Stimulated activated CD4-positive, alpha-beta T cell treated with anti-CD3 and anti-CD28 coated beads, Interleukin-4, amount 100 ng/mL, for 48 hours (primary cell): Measurements from ENCODE around the gene KRTAP5-11.
"Not testable (repeated sequence)": the region's sequence is repeated elsewhere in the genome, so short reads cannot be mapped to it uniquely, and the experiment has no call there.

Experiments
- DNase-seq, 2 donors: peaks; one replicate each; pipeline ENCODE4 v3.0.0-alpha.2; 2020; ENCODE audit warnings: low read depth in 2 of 2

The KRTAP5-11 gene

GRCh38 chr11:71555508-71555907, 27.2 kb downstream of the KRTAP5-11 start:
- no peak for DNase-seq

GRCh38 chr11:71554996-71555395, 27.7 kb downstream of the KRTAP5-11 start:
- DNase-seq, result no peak

GRCh38 chr11:71551711-71552110, 31.0 kb downstream of the KRTAP5-11 start:
- no peak for DNase-seq

- DNase-seq, result no peak
Observed at GRCh38 chr11:71548716-71549151, 33.9 kb downstream of the KRTAP5-11 start.

GRCh38 chr11:71548120-71548519, 34.6 kb downstream of the KRTAP5-11 start, which contains the start of gene KRTAP5-9:
TSS of gene KRTAP5-9 (plus strand) at chr11:71548420. CDS start at chr11:71548658, 238 bp downstream.
- DNase-seq, result no peak

- DNase-seq, result no peak
Observed at GRCh38 chr11:71545405-71545966, 37.2 kb downstream of the KRTAP5-11 start.

- no peak for DNase-seq
Observed at GRCh38 chr11:71544525-71545214, 38.0 kb downstream of the KRTAP5-11 start.

- no peak for DNase-seq
Observed at GRCh38 chr11:71543866-71544265, 38.8 kb downstream of the KRTAP5-11 start.

- DNase-seq, result no peak
Observed at GRCh38 chr11:71542879-71543777, 39.5 kb downstream of the KRTAP5-11 start.

- DNase-seq, result no peak
Observed at GRCh38 chr11:71542382-71542781, 40.3 kb downstream of the KRTAP5-11 start.

GRCh38 chr11:71540521-71541304, 42.0 kb downstream of the KRTAP5-11 start:
- DNase-seq, result not testable (repeated sequence)

GRCh38 chr11:71539971-71540370, 42.7 kb downstream of the KRTAP5-11 start:
- DNase-seq, result not testable (repeated sequence)

- no peak for DNase-seq
Observed at GRCh38 chr11:71539017-71539416, 43.7 kb downstream of the KRTAP5-11 start.

GRCh38 chr11:71538666-71538990, 44.0 kb downstream of the KRTAP5-11 start:
- DNase-seq, result no peak

GRCh38 chr11:71537977-71538665, 44.6 kb downstream of the KRTAP5-11 start, which contains the start of gene KRTAP5-8:
TSS of gene KRTAP5-8 (plus strand) at chr11:71538025. CDS start at chr11:71538056, 31 bp downstream.
- not testable (repeated sequence) for DNase-seq

GRCh38 chr11:71537537-71537936, 45.1 kb downstream of the KRTAP5-11 start:
- no peak for DNase-seq

GRCh38 chr11:71535825-71536224, 46.9 kb downstream of the KRTAP5-11 start:
- DNase-seq, result no peak

GRCh38 chr11:71534711-71535608, 47.7 kb downstream of the KRTAP5-11 start:
- DNase-seq, result not testable (repeated sequence)

GRCh38 chr11:71532036-71532610, 50.6 kb downstream of the KRTAP5-11 start:
- no peak for DNase-seq
